GM12892 (cell line): ENCODE data around the gene FKBP2.

Experiments used
- POLR2A ChIP-seq: IDR thresholded peaks from 2 replicates; pipeline ENCODE4 v1.6.1; 2011; ENCODE audit warnings: low read depth, low read length, control low read depth
- POLR2AphosphoS5 ChIP-seq: IDR thresholded peaks from 2 replicates; pipeline ENCODE4 v1.6.1; 2011; ENCODE audit warnings: low read depth, low read length, control low read depth
- TAF1 ChIP-seq: IDR thresholded peaks from 2 replicates; pipeline ENCODE4 v1.6.1; 2011; ENCODE audit warnings: low read depth, mild to moderate bottlenecking, control low read depth, low read length, borderline replicate concordance

DNA sequence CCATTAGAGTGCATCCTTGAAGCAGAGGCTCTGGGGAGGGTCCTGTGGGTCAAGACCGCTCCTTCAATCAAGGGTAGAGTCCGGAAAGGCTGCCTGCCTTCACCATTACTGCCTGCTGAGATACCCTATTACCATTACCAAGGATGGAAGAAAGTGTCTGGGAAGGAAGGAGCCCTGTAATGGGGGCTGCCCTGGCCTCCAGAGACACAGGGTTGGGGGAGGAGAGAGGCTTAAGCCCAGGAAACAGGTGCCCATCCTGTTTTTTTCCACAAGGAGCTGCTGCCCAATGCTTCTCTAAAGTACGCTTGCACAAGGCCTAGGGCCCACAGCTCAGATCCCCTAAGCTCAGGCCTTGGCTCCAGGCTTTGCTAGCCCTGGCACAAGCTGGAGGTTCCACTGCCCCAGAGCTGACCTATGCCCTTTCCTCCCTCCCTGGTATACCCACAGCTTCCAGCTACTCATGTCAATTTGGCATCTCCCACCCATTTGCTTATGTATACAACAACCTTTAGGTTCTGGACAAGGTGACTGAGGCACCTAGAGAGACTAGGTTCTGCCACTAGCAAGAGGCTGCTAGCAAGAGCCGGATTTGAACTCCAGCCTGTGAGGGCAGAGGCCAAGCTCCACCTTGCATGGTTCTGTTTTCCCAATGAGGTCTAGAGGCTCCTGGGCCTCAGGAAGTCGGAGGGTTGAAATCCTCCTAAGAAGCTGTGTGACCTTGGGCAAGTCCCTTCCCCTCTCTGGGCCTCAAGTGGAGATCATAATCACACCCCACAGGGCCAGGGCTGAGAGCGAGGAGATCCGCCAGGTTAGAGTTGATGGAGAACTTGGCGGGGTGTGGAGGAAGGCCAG is 8.9 kb downstream of the FKBP2 start:
- no peak for TF ChIP-seq POLR2A
- no peak for TF ChIP-seq TAF1
- TF ChIP-seq POLR2AphosphoS5 = no peak
